Ishikawa (cell line): ENCODE data around the gene IGF1R.

Source experiments
- CEBPB ChIP-seq: IDR thresholded peaks from 2 replicates; pipeline ENCODE4 v1.6.1; 2012
- CREB1 ChIP-seq: IDR thresholded peaks from 2 replicates; pipeline ENCODE4 v1.6.1; 2012; ENCODE audit warnings: low read depth
- EGR1 ChIP-seq: IDR thresholded peaks from 2 replicates; pipeline ENCODE4 v1.6.1; 2012
- EP300 ChIP-seq: IDR thresholded peaks from 2 replicates; pipeline ENCODE4 v1.6.1; 2012; ENCODE audit warnings: borderline replicate concordance
- FOXM1 ChIP-seq: IDR thresholded peaks from 2 replicates; pipeline ENCODE4 v1.6.1; 2012; ENCODE audit warnings: low read depth, borderline replicate concordance
- NFIC ChIP-seq: IDR thresholded peaks from 2 replicates; pipeline ENCODE4 v1.6.1; 2012
- RAD21 ChIP-seq: IDR thresholded peaks from 2 replicates; pipeline ENCODE4 v1.6.1; 2012; ENCODE audit warnings: low read depth
- TAF1 ChIP-seq: IDR thresholded peaks from 2 replicates; pipeline ENCODE4 v1.6.1; 2012; ENCODE audit warnings: low read depth, mild to moderate bottlenecking
- TCF12 ChIP-seq: IDR thresholded peaks from 2 replicates; pipeline ENCODE4 v1.6.1; 2012; ENCODE audit warnings: low read depth
- TEAD4 ChIP-seq: IDR thresholded peaks from 2 replicates; pipeline ENCODE4 v1.6.1; 2012
- YY1 ChIP-seq: IDR thresholded peaks from 2 replicates; pipeline ENCODE4 v1.6.1; 2012; ENCODE audit warnings: low read depth
- ZBTB7A ChIP-seq: IDR thresholded peaks from 2 replicates; pipeline ENCODE4 v1.6.1; 2012; ENCODE audit warnings: low read depth
- TF ChIP-seq, protein P1 (sequence below): IDR thresholded peaks from 2 replicates; pipeline ENCODE4 v1.6.1; 2012; ENCODE audit warnings: low read depth, mild to moderate bottlenecking
- TF ChIP-seq, protein P2 (sequence below): IDR thresholded peaks from 2 replicates; pipeline ENCODE4 v1.6.1; 2012
- TF ChIP-seq, protein P3 (sequence below): IDR thresholded peaks from 2 replicates; pipeline ENCODE4 v1.6.1; 2012

Gene IGF1R

DNA sequence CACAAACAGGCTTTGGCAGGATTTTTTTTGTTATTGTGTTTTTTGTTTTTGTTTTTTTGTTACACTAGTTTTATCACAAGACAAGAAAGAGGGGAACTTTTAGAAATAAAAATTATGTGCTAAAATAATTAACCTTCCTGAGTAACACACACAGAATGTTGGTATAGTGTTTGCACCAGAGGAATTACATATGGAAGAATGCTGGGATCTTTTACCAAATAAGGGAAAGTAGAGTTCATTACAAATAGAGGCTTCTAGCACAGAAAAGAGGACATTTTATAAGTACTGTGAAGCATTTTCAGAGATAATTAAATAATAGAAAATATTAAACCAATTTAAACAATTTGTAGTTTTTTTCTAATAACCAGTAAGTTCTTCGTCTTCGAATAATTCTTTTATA lies 116.0 kb downstream of the IGF1R start:
- TF ChIP-seq, protein P1, sequence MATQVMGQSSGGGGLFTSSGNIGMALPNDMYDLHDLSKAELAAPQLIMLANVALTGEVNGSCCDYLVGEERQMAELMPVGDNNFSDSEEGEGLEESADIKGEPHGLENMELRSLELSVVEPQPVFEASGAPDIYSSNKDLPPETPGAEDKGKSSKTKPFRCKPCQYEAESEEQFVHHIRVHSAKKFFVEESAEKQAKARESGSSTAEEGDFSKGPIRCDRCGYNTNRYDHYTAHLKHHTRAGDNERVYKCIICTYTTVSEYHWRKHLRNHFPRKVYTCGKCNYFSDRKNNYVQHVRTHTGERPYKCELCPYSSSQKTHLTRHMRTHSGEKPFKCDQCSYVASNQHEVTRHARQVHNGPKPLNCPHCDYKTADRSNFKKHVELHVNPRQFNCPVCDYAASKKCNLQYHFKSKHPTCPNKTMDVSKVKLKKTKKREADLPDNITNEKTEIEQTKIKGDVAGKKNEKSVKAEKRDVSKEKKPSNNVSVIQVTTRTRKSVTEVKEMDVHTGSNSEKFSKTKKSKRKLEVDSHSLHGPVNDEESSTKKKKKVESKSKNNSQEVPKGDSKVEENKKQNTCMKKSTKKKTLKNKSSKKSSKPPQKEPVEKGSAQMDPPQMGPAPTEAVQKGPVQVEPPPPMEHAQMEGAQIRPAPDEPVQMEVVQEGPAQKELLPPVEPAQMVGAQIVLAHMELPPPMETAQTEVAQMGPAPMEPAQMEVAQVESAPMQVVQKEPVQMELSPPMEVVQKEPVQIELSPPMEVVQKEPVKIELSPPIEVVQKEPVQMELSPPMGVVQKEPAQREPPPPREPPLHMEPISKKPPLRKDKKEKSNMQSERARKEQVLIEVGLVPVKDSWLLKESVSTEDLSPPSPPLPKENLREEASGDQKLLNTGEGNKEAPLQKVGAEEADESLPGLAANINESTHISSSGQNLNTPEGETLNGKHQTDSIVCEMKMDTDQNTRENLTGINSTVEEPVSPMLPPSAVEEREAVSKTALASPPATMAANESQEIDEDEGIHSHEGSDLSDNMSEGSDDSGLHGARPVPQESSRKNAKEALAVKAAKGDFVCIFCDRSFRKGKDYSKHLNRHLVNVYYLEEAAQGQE: no peak
- no peak for TF ChIP-seq TAF1
- TF ChIP-seq CREB1: no peak
- TF ChIP-seq EGR1: no peak
- no peak for TF ChIP-seq TEAD4
- TF ChIP-seq RAD21: no peak
- TF ChIP-seq TCF12: no peak

DNA sequence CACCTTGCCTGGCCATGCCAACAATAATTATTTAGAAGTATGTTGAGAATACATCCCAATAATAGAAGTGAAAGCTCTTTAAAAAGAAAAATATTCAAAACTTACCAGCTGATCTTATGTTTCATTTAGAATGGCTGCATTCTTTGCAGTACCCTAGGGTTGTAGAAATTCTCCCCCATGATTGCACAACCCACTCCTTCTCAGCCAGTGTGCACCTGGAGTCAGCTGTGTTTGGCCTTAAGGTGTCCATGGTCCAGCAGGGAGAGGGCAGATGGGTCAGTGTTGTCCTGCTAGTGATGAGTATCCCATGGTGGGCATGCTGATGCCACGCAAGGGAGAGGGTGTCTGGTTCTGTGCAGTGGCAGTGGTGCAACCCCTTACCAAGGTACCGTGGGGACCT lies 117.3 kb downstream of the IGF1R start:
- TF ChIP-seq CEBPB (0 out of 2 replicates have a peak, but pooled peaks have one; percentile 7), NFIC (no peak)

DNA sequence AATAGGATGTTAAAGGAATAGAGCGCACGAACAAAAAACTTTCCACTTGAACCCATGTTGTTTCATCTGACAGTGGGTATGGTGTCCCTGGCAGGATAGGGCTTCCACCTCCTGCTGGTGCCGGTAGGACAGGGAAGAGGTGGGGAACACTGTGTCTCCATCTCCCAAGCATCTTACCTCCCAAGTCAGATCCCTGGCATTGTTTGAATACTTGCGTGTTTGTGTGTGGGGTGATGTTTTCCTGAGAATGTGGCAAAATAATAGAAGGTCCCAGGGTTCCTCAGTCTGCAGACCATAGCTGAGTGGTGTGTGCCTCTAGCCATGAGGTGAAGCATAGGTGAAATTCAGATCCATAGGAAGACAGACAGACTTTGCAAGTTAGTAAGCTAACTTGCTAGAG lies 119.4 kb downstream of the IGF1R start:
- TF ChIP-seq TAF1 (no peak), RAD21 (no peak), ZBTB7A (no peak), CREB1 (no peak), YY1 (no peak), CEBPB (no peak), NFIC (no peak), EP300 (no peak), EGR1 (no peak), TEAD4 (no peak)
- TF ChIP-seq, protein P2, sequence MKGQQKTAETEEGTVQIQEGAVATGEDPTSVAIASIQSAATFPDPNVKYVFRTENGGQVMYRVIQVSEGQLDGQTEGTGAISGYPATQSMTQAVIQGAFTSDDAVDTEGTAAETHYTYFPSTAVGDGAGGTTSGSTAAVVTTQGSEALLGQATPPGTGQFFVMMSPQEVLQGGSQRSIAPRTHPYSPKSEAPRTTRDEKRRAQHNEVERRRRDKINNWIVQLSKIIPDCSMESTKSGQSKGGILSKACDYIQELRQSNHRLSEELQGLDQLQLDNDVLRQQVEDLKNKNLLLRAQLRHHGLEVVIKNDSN: no peak
- TF ChIP-seq, protein P3, sequence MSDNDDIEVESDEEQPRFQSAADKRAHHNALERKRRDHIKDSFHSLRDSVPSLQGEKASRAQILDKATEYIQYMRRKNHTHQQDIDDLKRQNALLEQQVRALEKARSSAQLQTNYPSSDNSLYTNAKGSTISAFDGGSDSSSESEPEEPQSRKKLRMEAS: no peak
- TF ChIP-seq, protein P1: no peak

DNA sequence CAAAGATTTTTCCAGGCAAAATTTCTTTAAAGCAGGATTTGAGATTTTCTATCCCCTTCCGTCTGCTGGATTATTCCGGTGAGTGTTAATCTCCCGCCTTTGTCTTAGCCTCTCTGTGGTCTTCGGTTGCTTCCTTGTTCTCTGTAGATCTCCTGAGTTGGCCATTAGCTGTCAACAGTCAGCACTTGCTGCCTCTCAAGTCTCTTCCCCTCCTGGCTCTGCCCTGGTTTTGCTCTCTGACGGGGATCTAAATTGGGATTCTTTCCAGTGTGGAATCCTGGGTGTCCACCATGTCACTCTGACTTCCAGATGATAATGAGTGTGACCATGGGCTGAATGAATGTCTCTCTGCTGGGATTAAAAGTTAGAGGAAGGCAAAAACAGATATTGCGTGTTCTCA lies 121.5 kb downstream of the IGF1R start:
- TF ChIP-seq RAD21: no peak
- TF ChIP-seq, protein P2: no peak
- no peak for TF ChIP-seq CREB1
- no peak for TF ChIP-seq NFIC
- no peak for TF ChIP-seq EGR1
- no peak for TF ChIP-seq EP300
- no peak for TF ChIP-seq ZBTB7A
- TF ChIP-seq, protein P3: no peak
- TF ChIP-seq TAF1: no peak
- no peak for TF ChIP-seq TCF12
- TF ChIP-seq FOXM1: no peak
- TF ChIP-seq, protein P1: no peak
- no peak for TF ChIP-seq YY1
- no peak for TF ChIP-seq CEBPB

DNA sequence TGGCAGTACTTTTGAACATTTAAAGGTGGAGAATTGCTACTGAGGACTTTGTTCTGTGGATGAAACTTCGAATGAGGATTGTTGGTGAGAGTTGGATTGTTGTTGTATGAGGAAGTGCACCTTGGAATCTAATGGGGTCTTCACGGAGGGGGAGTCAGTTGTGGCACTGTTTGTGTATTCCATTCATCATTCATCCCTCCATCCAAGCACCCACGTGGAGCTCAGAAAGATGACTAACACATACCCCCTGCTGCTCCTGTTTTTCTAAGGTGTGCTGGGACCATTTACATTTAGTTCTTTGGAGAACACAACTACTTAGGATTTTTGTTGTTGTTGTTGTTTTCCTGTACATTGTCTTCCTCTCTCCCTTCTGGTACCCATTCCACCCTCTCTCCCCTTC lies 122.6 kb downstream of the IGF1R start:
- TF ChIP-seq FOXM1 (no peak), CEBPB (no peak), YY1 (no peak), ZBTB7A (no peak)

DNA sequence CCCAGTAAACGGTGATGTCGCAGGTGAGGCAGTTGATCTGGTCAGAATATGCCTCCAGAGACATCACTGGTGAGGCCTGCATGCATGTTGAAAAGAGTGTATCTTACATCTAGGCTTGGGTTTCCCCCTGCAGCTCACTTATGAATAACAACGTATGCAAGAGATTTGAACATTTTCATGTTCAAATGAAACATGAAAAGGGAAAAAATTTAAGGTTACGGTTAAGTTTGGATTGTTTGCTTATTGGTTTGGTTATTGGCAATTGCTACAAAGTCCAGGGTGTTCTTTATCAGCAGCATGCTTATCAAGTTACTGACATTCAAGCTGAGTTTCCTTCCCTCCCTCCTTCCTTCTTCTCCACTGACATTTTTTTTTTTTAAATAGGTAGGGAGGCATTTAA lies 123.2 kb downstream of the IGF1R start:
- TF ChIP-seq FOXM1 (no peak), TEAD4 (no peak), ZBTB7A (no peak), RAD21 (no peak)
- TF ChIP-seq, protein P2: no peak
